SK-N-SH treated with all-trans-retinoic acid at 6 μM for 48 hours (cell line): ENCODE measurements around the gene RPLP1.

Experiments
- ATAC-seq: fragments of 200-7000 bp; cut with Tn5 transposase; 3 replicates; pipeline ENCODE4 v1.9.1; 2020; ENCODE audit warnings: mild to moderate bottlenecking, moderate library complexity
- ARNTL ChIP-seq: fragments of 450-650 bp; formaldehyde crosslinking; IDR thresholded peaks from 2 replicates; pipeline ENCODE4 v1.5.0; 2020; ENCODE audit warnings: low read depth, mild to moderate bottlenecking, moderate library complexity, borderline replicate concordance
- BACH2 ChIP-seq: fragments of 250-450 bp; sonication (Bioruptor Pico); IDR thresholded peaks from 2 replicates; pipeline ENCODE4 v1.9.0; 2021; ENCODE audit warnings: mild to moderate bottlenecking, borderline replicate concordance
- CSDC2 ChIP-seq: fragments of 250-450 bp; sonication (Bioruptor Pico); IDR thresholded peaks from 2 replicates; pipeline ENCODE4 v1.5.0; 2020; ENCODE audit warnings: mild to moderate bottlenecking, moderate library complexity
- ESRRG ChIP-seq: fragments of 250-450 bp; sonication (Bioruptor Pico); IDR thresholded peaks from 2 replicates; pipeline ENCODE4 v1.6.1; 2021; ENCODE audit warnings: mild to moderate bottlenecking
- GLIS3 ChIP-seq: fragments of 250-450 bp; sonication (Bioruptor Pico); IDR thresholded peaks from 2 replicates; pipeline ENCODE4 v1.5.0; 2020; ENCODE audit warnings: mild to moderate bottlenecking, moderate library complexity
- ISL1 ChIP-seq: fragments of 250-450 bp; sonication (Bioruptor Pico); IDR thresholded peaks from 2 replicates; pipeline ENCODE4 v2.1.2; 2022; ENCODE audit warnings: mild to moderate bottlenecking, moderate library complexity
- OSR1 ChIP-seq: fragments of 250-450 bp; sonication (Bioruptor Pico); IDR thresholded peaks from 2 replicates; pipeline ENCODE4 v1.8.0; 2022; ENCODE audit warnings: moderate library complexity, mild to moderate bottlenecking, inconsistent platforms
- PATZ1 ChIP-seq: fragments of 250-450 bp; sonication (Bioruptor Pico); IDR thresholded peaks from 2 replicates; pipeline ENCODE4 v1.8.0; 2020; ENCODE audit warnings: mild to moderate bottlenecking, moderate library complexity, borderline replicate concordance
- POU6F1 ChIP-seq: fragments of 250-450 bp; sonication (Bioruptor Pico); IDR thresholded peaks from 2 replicates; pipeline ENCODE4 v1.8.0; 2021; ENCODE audit warnings: low read depth, mild to moderate bottlenecking, moderate library complexity, borderline replicate concordance
- PPARA ChIP-seq: fragments of 250-450 bp; sonication (Bioruptor Pico); IDR thresholded peaks from 2 replicates; pipeline ENCODE4 v1.5.0; 2020; ENCODE audit warnings: mild to moderate bottlenecking, borderline replicate concordance
- RARB ChIP-seq: fragments of 250-450 bp; sonication (Bioruptor Pico); IDR thresholded peaks from 2 replicates; pipeline ENCODE4 v1.8.0; 2021; ENCODE audit warnings: mild to moderate bottlenecking, moderate library complexity
- SNAI2 ChIP-seq: fragments of 250-450 bp; sonication (Bioruptor Pico); IDR thresholded peaks from 2 replicates; pipeline ENCODE4 v1.5.0; 2020; ENCODE audit warnings: mild to moderate bottlenecking, moderate library complexity
- TCF4 ChIP-seq: fragments of 250-450 bp; sonication (Bioruptor Pico); IDR thresholded peaks from 2 replicates; pipeline ENCODE4 v1.8.0; 2021; ENCODE audit warnings: mild to moderate bottlenecking, moderate library complexity, borderline replicate concordance
- TOX ChIP-seq: fragments of 250-450 bp; sonication (Bioruptor Pico); IDR thresholded peaks from 2 replicates; pipeline ENCODE4 v1.8.0; 2021; ENCODE audit warnings: mild to moderate bottlenecking, moderate library complexity, borderline replicate concordance
- ZC3H10 ChIP-seq: fragments of 250-450 bp; sonication (Bioruptor Pico); IDR thresholded peaks from 2 replicates; pipeline ENCODE4 v1.5.1; 2021; ENCODE audit warnings: mild to moderate bottlenecking, moderate library complexity
- ZFP3 ChIP-seq: fragments of 250-450 bp; sonication (Bioruptor Pico); IDR thresholded peaks from 2 replicates; pipeline ENCODE4 v1.5.0; 2020; ENCODE audit warnings: mild to moderate bottlenecking, moderate library complexity
- ZFP30 ChIP-seq: fragments of 450-650 bp; formaldehyde crosslinking; IDR thresholded peaks from 2 replicates; pipeline ENCODE4 v1.5.0; 2022; ENCODE audit warnings: mild to moderate bottlenecking, moderate library complexity
- ZNF565 ChIP-seq: fragments of 450-650 bp; formaldehyde crosslinking; conservative IDR thresholded peaks from 2 replicates; pipeline ENCODE4 v1.5.0; 2020; ENCODE audit warnings: low read depth, mild to moderate bottlenecking, moderate library complexity
- ZNF70 ChIP-seq: fragments of 450-650 bp; formaldehyde crosslinking; IDR thresholded peaks from 2 replicates; pipeline ENCODE4 v1.5.0; 2020; ENCODE audit warnings: mild to moderate bottlenecking, moderate library complexity
- ZNF8 ChIP-seq: fragments of 450-650 bp; formaldehyde crosslinking; IDR thresholded peaks from 2 replicates; pipeline ENCODE4 v1.5.0; 2020; ENCODE audit warnings: mild to moderate bottlenecking, moderate library complexity
- TF ChIP-seq, protein P1 (sequence below): fragments of 250-450 bp; sonication (Bioruptor Pico); IDR thresholded peaks from 2 replicates; pipeline ENCODE4 v1.5.1; 2021; ENCODE audit warnings: mild to moderate bottlenecking, moderate library complexity
- TF ChIP-seq, protein P2 (sequence below): fragments of 250-450 bp; sonication (Bioruptor Pico); IDR thresholded peaks from 2 replicates; pipeline ENCODE4 v1.5.0; 2020; ENCODE audit warnings: mild to moderate bottlenecking, moderate library complexity
- TF ChIP-seq, protein P3 (sequence below): fragments of 250-450 bp; sonication (Bioruptor Pico); IDR thresholded peaks from 2 replicates; pipeline ENCODE4 v1.5.1; 2020; ENCODE audit warnings: low read depth, mild to moderate bottlenecking, moderate library complexity

The RPLP1 gene

GRCh38 chr15:69424001-69424400 lies 28.6 kb upstream of the RPLP1 start:
- ATAC-seq, result no peak
- TF ChIP-seq SNAI2 (CRISPR knock-in tag), result no peak
- no peak for TF ChIP-seq ZNF8 (CRISPR knock-in tag)
- TF ChIP-seq, protein P1, sequence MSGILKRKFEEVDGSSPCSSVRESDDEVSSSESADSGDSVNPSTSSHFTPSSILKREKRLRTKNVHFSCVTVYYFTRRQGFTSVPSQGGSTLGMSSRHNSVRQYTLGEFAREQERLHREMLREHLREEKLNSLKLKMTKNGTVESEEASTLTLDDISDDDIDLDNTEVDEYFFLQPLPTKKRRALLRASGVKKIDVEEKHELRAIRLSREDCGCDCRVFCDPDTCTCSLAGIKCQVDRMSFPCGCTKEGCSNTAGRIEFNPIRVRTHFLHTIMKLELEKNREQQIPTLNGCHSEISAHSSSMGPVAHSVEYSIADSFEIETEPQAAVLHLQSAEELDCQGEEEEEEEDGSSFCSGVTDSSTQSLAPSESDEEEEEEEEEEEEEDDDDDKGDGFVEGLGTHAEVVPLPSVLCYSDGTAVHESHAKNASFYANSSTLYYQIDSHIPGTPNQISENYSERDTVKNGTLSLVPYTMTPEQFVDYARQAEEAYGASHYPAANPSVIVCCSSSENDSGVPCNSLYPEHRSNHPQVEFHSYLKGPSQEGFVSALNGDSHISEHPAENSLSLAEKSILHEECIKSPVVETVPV (CRISPR knock-in tag), result no peak
- no peak for TF ChIP-seq ESRRG
- no peak for TF ChIP-seq ZC3H10
- TF ChIP-seq POU6F1, result no peak
- TF ChIP-seq, protein P2, sequence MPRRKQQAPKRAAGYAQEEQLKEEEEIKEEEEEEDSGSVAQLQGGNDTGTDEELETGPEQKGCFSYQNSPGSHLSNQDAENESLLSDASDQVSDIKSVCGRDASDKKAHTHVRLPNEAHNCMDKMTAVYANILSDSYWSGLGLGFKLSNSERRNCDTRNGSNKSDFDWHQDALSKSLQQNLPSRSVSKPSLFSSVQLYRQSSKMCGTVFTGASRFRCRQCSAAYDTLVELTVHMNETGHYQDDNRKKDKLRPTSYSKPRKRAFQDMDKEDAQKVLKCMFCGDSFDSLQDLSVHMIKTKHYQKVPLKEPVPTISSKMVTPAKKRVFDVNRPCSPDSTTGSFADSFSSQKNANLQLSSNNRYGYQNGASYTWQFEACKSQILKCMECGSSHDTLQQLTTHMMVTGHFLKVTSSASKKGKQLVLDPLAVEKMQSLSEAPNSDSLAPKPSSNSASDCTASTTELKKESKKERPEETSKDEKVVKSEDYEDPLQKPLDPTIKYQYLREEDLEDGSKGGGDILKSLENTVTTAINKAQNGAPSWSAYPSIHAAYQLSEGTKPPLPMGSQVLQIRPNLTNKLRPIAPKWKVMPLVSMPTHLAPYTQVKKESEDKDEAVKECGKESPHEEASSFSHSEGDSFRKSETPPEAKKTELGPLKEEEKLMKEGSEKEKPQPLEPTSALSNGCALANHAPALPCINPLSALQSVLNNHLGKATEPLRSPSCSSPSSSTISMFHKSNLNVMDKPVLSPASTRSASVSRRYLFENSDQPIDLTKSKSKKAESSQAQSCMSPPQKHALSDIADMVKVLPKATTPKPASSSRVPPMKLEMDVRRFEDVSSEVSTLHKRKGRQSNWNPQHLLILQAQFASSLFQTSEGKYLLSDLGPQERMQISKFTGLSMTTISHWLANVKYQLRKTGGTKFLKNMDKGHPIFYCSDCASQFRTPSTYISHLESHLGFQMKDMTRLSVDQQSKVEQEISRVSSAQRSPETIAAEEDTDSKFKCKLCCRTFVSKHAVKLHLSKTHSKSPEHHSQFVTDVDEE, result no peak
- TF ChIP-seq ISL1 (CRISPR knock-in tag), result no peak
- TF ChIP-seq BACH2, result no peak
- TF ChIP-seq, protein P3, sequence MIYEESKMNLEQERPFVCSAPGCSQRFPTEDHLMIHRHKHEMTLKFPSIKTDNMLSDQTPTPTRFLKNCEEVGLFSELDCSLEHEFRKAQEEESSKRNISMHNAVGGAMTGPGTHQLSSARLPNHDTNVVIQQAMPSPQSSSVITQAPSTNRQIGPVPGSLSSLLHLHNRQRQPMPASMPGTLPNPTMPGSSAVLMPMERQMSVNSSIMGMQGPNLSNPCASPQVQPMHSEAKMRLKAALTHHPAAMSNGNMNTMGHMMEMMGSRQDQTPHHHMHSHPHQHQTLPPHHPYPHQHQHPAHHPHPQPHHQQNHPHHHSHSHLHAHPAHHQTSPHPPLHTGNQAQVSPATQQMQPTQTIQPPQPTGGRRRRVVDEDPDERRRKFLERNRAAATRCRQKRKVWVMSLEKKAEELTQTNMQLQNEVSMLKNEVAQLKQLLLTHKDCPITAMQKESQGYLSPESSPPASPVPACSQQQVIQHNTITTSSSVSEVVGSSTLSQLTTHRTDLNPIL, result no peak
- TF ChIP-seq ZFP3 (CRISPR knock-in tag), result no peak
- TF ChIP-seq TOX (CRISPR knock-in tag), result no peak
- TF ChIP-seq PPARA (CRISPR knock-in tag), result no peak
- TF ChIP-seq RARB (CRISPR knock-in tag), result no peak
- no peak for TF ChIP-seq ZFP30
- no peak for TF ChIP-seq GLIS3
- no peak for TF ChIP-seq ZNF565
- TF ChIP-seq, all 23 proteins: peak for 0

GRCh38 chr15:69424748-69425413 lies 27.7 kb upstream of the RPLP1 start:
- TF ChIP-seq TCF4 (CRISPR knock-in tag) (no peak), ZC3H10 (no peak), ISL1 (CRISPR knock-in tag) (no peak), CSDC2 (no peak), PPARA (CRISPR knock-in tag) (no peak), ARNTL (CRISPR knock-in tag) (no peak), POU6F1 (no peak)
- TF ChIP-seq, protein P3, result no peak
- ATAC-seq, result no peak

DNA sequence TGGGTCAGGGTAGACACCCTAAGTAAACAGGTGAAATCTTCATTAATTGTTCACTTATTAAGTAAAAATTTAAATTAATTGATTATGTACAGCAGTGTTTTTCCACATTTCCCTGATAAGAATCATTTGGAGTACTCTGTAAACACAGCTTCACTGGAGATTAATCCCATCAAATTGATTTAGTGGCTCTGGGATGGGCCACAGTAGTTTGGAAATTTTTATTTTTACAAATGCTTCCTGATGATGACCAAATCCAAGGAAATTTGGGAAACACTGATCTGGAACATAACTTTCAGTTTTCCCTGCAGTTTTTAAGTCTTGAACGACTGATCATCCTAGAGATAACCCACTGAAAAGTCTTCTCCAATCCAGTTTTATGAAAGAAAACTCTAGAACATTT lies 18.8 kb upstream of the RPLP1 start:
- ATAC-seq, result no peak
- TF ChIP-seq PPARA (CRISPR knock-in tag), result no peak
- no peak for TF ChIP-seq ZC3H10
- no peak for TF ChIP-seq ZFP30
- no peak for TF ChIP-seq ESRRG
- TF ChIP-seq PATZ1 (CRISPR knock-in tag), result no peak
- no peak for TF ChIP-seq ZNF70
- TF ChIP-seq ISL1 (CRISPR knock-in tag), result no peak
- no peak for TF ChIP-seq CSDC2
- TF ChIP-seq TOX (CRISPR knock-in tag), result no peak
- no peak for TF ChIP-seq BACH2
- TF ChIP-seq, protein P3, result no peak
- no peak for TF ChIP-seq OSR1 (CRISPR knock-in tag)
- TF ChIP-seq TCF4 (CRISPR knock-in tag), result no peak
